Natural killer cell (primary cell): ENCODE data around the gene CFAP68. TPM values are rescaled to one million over a fixed set of nuclear protein-coding genes. Genes with fewer than 3 reads are reported as not detected.

Experiments used
- ATAC-seq, 3 donors: fragments of 150-1000 bp in 2 of 3; fragments of 200-7000 bp in 1 of 3; cut with Tn5 transposase; 1 replicate in 1 of 3; 2 replicates in 2 of 3; pipeline ENCODE4 v1.10.0; 2021; ENCODE audit warnings: mild to moderate bottlenecking in 2 of 3, moderate library complexity in 2 of 3
- DNase-seq, 2 donors: peaks; one replicate each; pipeline versions ENCODE4 v3.0.0 to v3.0.0-alpha.2; 2013 to 2021; ENCODE audit warnings: mixed read lengths in 1 of 2
- H3K27ac ChIP-seq: one replicate; pipeline ENCODE4 v1.5.1; 2013; ENCODE audit warnings: mild to moderate bottlenecking, low read length
- H3K27me3 ChIP-seq: one replicate; pipeline ENCODE4 v1.6.1; 2013; ENCODE audit warnings: low read length; ENCODE audit not compliant: control insufficient read depth, insufficient read depth
- H3K36me3 ChIP-seq: one replicate; pipeline ENCODE4 v1.6.1; 2013; ENCODE audit warnings: low read length; ENCODE audit not compliant: control insufficient read depth, insufficient read depth
- H3K4me1 ChIP-seq: one replicate; pipeline ENCODE4 v1.6.1; 2013; ENCODE audit warnings: low read length; ENCODE audit not compliant: control insufficient read depth, insufficient read depth
- H3K4me3 ChIP-seq: one replicate; pipeline ENCODE4 v1.5.1; 2013; ENCODE audit warnings: low read length
- H3K9me3 ChIP-seq: one replicate; pipeline ENCODE4 v1.6.1; 2013; ENCODE audit warnings: low read length; ENCODE audit not compliant: control insufficient read depth, insufficient read depth
- H3K27ac Mint-ChIP-seq, 2 donors: one replicate each; pipeline ENCODE4 v1.8.0; 2022; ENCODE audit warnings: mild to moderate bottlenecking in 2 of 2, mixed read lengths in 2 of 2, moderate library complexity in 1 of 2
- H3K27me3 Mint-ChIP-seq, 2 donors: one replicate each; pipeline ENCODE4 v1.8.0; 2022; ENCODE audit warnings: low read depth in 2 of 2, mixed read lengths in 2 of 2
- H3K36me3 Mint-ChIP-seq: one replicate; pipeline ENCODE4 v1.8.0; 2022; ENCODE audit warnings: mixed read lengths
- H3K4me1 Mint-ChIP-seq, 2 donors: one replicate each; pipeline ENCODE4 v1.8.0; 2022; ENCODE audit warnings: mixed read lengths in 2 of 2
- H3K4me3 Mint-ChIP-seq: one replicate; pipeline ENCODE4 v1.8.0; 2022; ENCODE audit warnings: mild to moderate bottlenecking, moderate library complexity, mixed read lengths
- H3K9me3 Mint-ChIP-seq, 2 donors: one replicate each; pipeline ENCODE4 v1.8.0; 2022; ENCODE audit warnings: mixed read lengths in 2 of 2
- WGBS: methylation state at CpG from one replicate; pipeline ENCODE4 v1.1.7; 2013; ENCODE audit warnings: missing lambda C conversion rate; ENCODE audit not compliant: insufficient coverage; 5-methylcytosine and 5-hydroxymethylcytosine counted together
- intact Hi-C: fragments of 100-400 bp; cut with micrococcal nuclease; formaldehyde crosslinking; loops from one replicate; pipeline ENCODE4 v1.14.2; 2022
- total RNA-seq, 4 donors: library from RNA; stranded (reverse); fragments of 120-200 nt in 1 of 4; gene quantifications; one replicate each; pipeline versions ENCODE4 v1.2.3 to v1.2.4, GENCODE V29; 2013 to 2022
- TF ChIP-seq, protein P1 (sequence below): fragments of 200-600 bp; IDR thresholded peaks from one replicate; pipeline ENCODE4 v1.8.0; 2022; ENCODE audit warnings: antibody characterized with exemption

Gene CFAP68
- total RNA-seq, 3 donors from 2014 or later (not counting 1 experiment from before 2014, with no cell fraction given), result 5.9 to 9.2 (median 7.6) TPM

DNA sequence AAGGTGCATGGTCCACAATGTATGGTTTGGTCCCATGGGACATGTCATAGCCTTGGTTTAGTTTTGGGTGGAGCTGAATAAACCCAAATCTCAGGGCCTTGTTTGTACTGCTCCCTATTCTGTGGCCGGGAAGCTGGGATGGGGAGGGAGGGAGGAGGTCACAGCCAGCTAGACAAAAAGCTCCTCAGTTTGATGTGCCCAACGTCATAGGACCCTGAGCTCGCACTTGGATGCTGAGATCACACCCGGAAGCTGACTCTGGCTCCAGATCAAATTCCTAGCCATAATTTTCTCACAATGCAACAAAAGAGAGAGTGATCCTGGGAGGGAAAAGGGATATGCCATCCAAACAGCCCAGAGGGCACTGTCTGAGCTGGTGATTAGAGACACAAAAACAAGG lies 34.7 kb downstream of the CFAP68 start:
- H3K27ac ChIP-seq, result no peak overlapping the region
- Mint-ChIP-seq H3K4me3 (no peak overlapping the region), H3K4me1 (no peaks in the 10 kb centered on the region), H3K9me3 (no peaks in the 10 kb centered on the region), H3K27me3 (peaks cover 50 to 54% of the 10 kb centered on the region in 2 donors), H3K36me3 (no peaks in the 10 kb centered on the region), H3K27ac (no peak overlapping the region)
- peaks cover 15% of the 10 kb centered on the region for H3K27me3 ChIP-seq
- no peaks in the 10 kb centered on the region for H3K4me1 ChIP-seq
- 62% methylated on average over 4 of the region's 4 CpGs for WGBS
- ATAC-seq, result no peak
- no peak overlapping the region for H3K4me3 ChIP-seq
- no peaks in the 10 kb centered on the region for H3K9me3 ChIP-seq
- intact Hi-C loops, result no loop called here
- TF ChIP-seq, protein P1, sequence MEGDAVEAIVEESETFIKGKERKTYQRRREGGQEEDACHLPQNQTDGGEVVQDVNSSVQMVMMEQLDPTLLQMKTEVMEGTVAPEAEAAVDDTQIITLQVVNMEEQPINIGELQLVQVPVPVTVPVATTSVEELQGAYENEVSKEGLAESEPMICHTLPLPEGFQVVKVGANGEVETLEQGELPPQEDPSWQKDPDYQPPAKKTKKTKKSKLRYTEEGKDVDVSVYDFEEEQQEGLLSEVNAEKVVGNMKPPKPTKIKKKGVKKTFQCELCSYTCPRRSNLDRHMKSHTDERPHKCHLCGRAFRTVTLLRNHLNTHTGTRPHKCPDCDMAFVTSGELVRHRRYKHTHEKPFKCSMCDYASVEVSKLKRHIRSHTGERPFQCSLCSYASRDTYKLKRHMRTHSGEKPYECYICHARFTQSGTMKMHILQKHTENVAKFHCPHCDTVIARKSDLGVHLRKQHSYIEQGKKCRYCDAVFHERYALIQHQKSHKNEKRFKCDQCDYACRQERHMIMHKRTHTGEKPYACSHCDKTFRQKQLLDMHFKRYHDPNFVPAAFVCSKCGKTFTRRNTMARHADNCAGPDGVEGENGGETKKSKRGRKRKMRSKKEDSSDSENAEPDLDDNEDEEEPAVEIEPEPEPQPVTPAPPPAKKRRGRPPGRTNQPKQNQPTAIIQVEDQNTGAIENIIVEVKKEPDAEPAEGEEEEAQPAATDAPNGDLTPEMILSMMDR, result no peak
- DNase-seq, result no peak
- H3K36me3 ChIP-seq, result no peaks in the 10 kb centered on the region

DNA sequence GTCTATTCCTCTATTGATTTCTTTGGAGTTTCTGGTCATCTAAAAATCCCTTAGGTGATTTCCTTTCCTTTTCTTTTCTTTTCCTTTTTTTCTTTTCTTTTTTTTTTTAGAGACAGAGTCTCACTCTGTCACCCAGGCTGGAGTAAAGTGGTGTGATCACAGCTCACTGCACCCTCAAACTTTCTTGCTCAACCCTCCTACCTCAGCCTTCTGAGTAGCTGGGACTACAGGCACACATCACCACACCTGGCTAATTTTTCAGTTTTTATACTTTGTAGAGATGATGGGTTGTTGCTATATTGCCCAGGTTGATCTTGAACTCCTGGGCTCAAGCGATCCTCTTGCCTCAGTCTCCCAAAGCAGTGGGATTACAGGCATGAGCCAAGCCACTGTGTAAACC lies 37.4 kb downstream of the CFAP68 start:
- H3K27me3 ChIP-seq, result peaks cover 12% of the 10 kb centered on the region
- H3K27ac ChIP-seq, result no peak overlapping the region
- DNase-seq (no peak), ATAC-seq (no peak)
- 42% methylated on average over 1 of the region's 1 CpG for WGBS
- no peaks in the 10 kb centered on the region for H3K36me3 ChIP-seq
- H3K9me3 ChIP-seq, result no peaks in the 10 kb centered on the region
- Mint-ChIP-seq H3K9me3 (no peaks in the 10 kb centered on the region), H3K36me3 (no peaks in the 10 kb centered on the region), H3K4me3 (no peak overlapping the region), H3K27ac (no peak overlapping the region), H3K4me1 (no peaks in the 10 kb centered on the region), H3K27me3 (peaks cover 28 to 41% of the 10 kb centered on the region in 2 donors)
- intact Hi-C loops, result no loop called here
- H3K4me3 ChIP-seq, result no peak overlapping the region
- no peaks in the 10 kb centered on the region for H3K4me1 ChIP-seq
- TF ChIP-seq, protein P1, result no peak

DNA sequence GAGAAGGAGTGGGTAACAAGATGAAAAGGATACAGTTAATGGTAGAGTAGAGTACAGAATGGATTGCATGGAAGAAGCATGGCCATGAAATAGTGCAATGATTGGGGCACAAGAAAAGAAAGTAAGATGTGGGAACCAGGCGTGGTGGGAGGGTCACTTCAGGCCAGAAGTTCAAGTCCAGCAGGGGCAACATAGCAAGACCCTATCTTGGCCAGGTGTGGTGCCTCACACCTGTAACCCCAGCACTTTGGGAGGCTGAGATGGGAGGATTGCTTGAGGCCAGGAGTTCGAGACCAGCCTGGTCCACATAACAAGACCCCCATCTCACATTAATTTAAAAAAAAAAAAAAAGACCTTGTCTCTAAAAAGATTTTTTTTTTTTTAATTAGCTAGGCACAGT lies 38.0 kb downstream of the CFAP68 start:
- intact Hi-C loops, result no loop called here

DNA sequence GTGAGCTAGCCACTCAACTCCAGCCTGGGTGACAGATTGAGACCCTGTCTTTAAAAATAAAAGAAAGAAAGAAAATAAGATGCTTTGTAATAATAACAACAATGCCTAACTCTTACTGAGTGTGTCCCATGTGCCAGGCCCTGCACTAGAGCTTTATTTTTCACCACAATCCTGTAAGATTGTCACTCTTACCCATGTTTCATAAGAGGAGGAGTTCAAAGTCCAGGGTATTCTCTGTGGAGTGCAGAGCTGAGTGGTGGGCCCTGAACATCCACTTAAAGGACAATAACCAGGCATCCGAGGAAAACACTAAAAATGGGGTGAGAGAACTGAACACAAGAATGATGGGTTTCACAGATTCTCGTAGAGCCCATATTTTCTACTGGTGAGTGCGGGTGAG lies 38.4 kb downstream of the CFAP68 start:
- Mint-ChIP-seq H3K27ac (no peak overlapping the region), H3K4me3 (no peak overlapping the region), H3K4me1 (no peaks in the 10 kb centered on the region), H3K27me3 (peaks cover 25 to 37% of the 10 kb centered on the region in 2 donors), H3K9me3 (no peaks in the 10 kb centered on the region), H3K36me3 (no peaks in the 10 kb centered on the region)
- no peak for DNase-seq
- WGBS, result 92% methylated on average over 3 of the region's 3 CpGs
- H3K4me1 ChIP-seq, result no peaks in the 10 kb centered on the region
- intact Hi-C loops, result no loop called here
- H3K9me3 ChIP-seq, result no peaks in the 10 kb centered on the region
- peaks cover 8% of the 10 kb centered on the region for H3K27me3 ChIP-seq
- H3K27ac ChIP-seq, result no peak overlapping the region
- ATAC-seq, result no peak
- no peaks in the 10 kb centered on the region for H3K36me3 ChIP-seq
- no peak overlapping the region for H3K4me3 ChIP-seq
- TF ChIP-seq, protein P1, result no peak

More for the DNA sequence above, 38.0 kb downstream of the CFAP68 start:
- Histone ChIP-seq H3K9me3 (no peaks in the 10 kb centered on the region), H3K27me3 (peaks cover 8% of the 10 kb centered on the region), H3K4me3 (no peak overlapping the region), H3K27ac (no peak overlapping the region), H3K4me1 (no peaks in the 10 kb centered on the region), H3K36me3 (no peaks in the 10 kb centered on the region)
- TF ChIP-seq, protein P1, result no peak
- WGBS, result 95% methylated on average over 1 of the region's 2 CpGs
- Mint-ChIP-seq H3K4me3 (no peak overlapping the region), H3K27me3 (peaks cover 23 to 38% of the 10 kb centered on the region in 2 donors), H3K9me3 (no peaks in the 10 kb centered on the region), H3K27ac (no peak overlapping the region), H3K4me1 (no peaks in the 10 kb centered on the region), H3K36me3 (no peaks in the 10 kb centered on the region)
- DNase-seq (no peak), ATAC-seq (no peak)
